ENCODE data around the gene HOXB1. TPM values are rescaled to one million over a fixed set of nuclear protein-coding genes. Genes with fewer than 3 reads are reported as not detected.

The HOXB1 gene
- total RNA-seq, 4 donors from 2014 or later: not detected

DNA sequence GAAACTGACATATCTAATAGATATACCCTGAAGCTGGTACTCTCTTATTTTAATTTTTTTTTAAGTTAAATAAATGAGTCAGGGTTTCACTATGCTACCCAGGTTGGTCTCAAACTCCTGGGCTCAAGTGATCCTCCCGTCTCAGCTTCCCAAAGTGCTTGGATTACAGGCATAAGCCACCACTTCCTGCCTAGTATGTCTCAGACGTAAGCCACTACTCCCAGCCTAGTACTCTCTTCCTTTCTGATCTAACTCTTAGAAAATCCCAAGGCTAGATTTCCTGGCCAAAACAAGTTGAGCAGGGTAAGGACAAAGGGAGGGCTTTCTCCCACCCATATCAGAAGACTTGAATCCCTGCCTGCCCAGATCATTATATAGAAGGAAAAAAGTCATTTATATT is 33.7 kb downstream of the HOXB1 start:
- TF ChIP-seq, protein P1, sequence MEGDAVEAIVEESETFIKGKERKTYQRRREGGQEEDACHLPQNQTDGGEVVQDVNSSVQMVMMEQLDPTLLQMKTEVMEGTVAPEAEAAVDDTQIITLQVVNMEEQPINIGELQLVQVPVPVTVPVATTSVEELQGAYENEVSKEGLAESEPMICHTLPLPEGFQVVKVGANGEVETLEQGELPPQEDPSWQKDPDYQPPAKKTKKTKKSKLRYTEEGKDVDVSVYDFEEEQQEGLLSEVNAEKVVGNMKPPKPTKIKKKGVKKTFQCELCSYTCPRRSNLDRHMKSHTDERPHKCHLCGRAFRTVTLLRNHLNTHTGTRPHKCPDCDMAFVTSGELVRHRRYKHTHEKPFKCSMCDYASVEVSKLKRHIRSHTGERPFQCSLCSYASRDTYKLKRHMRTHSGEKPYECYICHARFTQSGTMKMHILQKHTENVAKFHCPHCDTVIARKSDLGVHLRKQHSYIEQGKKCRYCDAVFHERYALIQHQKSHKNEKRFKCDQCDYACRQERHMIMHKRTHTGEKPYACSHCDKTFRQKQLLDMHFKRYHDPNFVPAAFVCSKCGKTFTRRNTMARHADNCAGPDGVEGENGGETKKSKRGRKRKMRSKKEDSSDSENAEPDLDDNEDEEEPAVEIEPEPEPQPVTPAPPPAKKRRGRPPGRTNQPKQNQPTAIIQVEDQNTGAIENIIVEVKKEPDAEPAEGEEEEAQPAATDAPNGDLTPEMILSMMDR (IDR thresholded peaks at IDR 0.05): no peak
- TF ChIP-seq POLR2A (IDR thresholded peaks at IDR 0.05) (no peak), EP300 (IDR thresholded peaks at IDR 0.05) (no peak)
- no peaks in the 10 kb centered on the region for H3K36me3 ChIP-seq
- H3K4me3 ChIP-seq: no peak overlapping the region
- whole genome bisulfite sequencing, 2 donors: 54 to 61% methylated on average over 2 of the region's 2 CpGs
- peaks cover 0 to 64% of the 10 kb centered on the region in 2 donors for H3K27me3 ChIP-seq
- H3K4me1 ChIP-seq: peaks cover 0 to 10% (median 3%) of the 10 kb centered on the region in 4 donors
- no peak for DNase-seq (ENCODE audit: low spot score in 2 of 2)
- no peaks in the 10 kb centered on the region for H3K9me3 ChIP-seq
- no peak overlapping the region for H3K27ac ChIP-seq

DNA sequence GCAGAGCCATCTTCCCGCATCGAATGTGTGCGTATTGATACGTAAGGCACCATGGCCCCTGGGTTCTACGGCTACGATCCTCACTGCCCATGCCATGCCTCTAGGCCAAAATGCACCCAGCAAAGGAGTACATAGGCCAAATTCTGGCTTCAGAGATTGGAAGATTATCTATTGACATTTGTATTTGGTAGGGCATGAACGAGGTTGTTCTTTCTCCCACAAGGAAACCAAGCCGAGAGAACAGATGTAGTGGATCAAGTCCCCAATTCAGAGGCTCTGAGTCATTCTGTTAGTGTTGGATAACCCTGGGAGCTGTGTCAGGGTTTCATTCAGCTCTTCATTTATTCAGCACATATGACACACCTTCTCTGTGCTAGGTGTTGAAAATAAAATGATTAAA is 36.5 kb downstream of the HOXB1 start:
- Histone ChIP-seq H3K36me3 (no peaks in the 10 kb centered on the region), H3K4me1 (peaks cover 0 to 10% (median 3%) of the 10 kb centered on the region in 4 donors), H3K4me3 (no peak overlapping the region), H3K27me3 (peaks cover 0 to 79% of the 10 kb centered on the region in 2 donors), H3K9me3 (no peaks in the 10 kb centered on the region), H3K27ac (no peak overlapping the region)
- WGBS, 2 donors: 84 to 95% methylated on average over 8 of the region's 8 CpGs
- TF ChIP-seq, protein P1 (IDR thresholded peaks at IDR 0.05): no peak
- TF ChIP-seq POLR2A (IDR thresholded peaks at IDR 0.05) (no peak), EP300 (IDR thresholded peaks at IDR 0.05) (no peak)
- DNase-seq (ENCODE audit: low spot score in 2 of 2): no peak

DNA sequence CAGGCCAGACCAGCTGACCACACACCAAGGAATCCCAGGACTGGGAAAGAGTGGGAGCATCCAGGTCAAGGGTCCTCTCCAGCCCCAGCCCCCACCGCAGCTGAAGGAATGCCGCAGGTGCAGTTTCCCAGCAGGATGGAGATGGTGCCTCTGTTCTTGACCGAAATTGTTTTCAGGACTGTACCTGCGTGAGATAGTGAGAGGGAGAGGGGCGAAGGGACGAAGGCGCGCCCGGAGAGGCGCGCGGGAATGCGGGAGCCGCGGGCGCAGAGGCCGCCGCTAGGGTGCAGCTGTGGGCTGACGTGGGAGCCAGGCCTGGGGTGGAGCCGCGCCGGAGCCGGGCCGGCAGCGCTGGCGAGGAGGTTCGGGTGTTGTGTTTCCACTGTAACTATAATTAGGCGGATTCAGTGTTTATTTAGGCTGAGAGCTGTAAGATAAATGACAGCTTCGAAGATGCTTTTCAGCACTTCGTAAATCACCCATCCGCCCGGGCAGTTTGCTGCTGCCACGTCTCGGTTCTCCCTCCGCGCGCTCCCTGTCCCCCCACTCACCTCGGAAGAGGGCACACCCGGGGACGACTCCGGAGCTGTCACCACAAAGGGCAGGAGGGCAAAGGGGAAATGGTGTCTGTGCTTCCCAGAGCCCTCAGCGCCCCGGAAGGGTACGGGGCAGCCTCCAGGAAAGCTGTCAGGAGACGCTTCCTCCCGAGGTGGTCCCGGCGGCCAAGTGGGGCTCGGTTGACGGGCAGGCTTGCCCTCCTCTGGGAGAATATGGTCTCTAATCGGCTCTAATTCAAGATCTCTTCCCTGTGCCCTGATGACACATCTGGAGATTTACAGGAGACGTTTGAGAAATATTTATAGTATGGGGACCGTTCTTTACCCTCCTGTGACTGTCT is 38.2 kb downstream of the HOXB1 start:
- WGBS, 2 donors: 8 to 9% methylated on average over 52 of the region's 53 CpGs
- Histone ChIP-seq H3K27ac (no peak overlapping the region), H3K4me3 (peak overlapping the region in 3 of 4 donors; percentile 0 to 36 (median 25)), H3K36me3 (no peaks in the 10 kb centered on the region), H3K27me3 (peaks cover 0 to 80% of the 10 kb centered on the region in 2 donors), H3K4me1 (peaks cover 0 to 10% (median 3%) of the 10 kb centered on the region in 4 donors), H3K9me3 (no peaks in the 10 kb centered on the region)
- TF ChIP-seq EP300 (IDR thresholded peaks at IDR 0.05) (peak in 1 of 2 donors; percentile 24), POLR2A (IDR thresholded peaks at IDR 0.05) (no peak)
- TF ChIP-seq, protein P1 (IDR thresholded peaks at IDR 0.05): peak; percentile 70 to 85 (median 79)
- DNase-seq (ENCODE audit: low spot score in 2 of 2): peak; percentile 29 to 39

DNA sequence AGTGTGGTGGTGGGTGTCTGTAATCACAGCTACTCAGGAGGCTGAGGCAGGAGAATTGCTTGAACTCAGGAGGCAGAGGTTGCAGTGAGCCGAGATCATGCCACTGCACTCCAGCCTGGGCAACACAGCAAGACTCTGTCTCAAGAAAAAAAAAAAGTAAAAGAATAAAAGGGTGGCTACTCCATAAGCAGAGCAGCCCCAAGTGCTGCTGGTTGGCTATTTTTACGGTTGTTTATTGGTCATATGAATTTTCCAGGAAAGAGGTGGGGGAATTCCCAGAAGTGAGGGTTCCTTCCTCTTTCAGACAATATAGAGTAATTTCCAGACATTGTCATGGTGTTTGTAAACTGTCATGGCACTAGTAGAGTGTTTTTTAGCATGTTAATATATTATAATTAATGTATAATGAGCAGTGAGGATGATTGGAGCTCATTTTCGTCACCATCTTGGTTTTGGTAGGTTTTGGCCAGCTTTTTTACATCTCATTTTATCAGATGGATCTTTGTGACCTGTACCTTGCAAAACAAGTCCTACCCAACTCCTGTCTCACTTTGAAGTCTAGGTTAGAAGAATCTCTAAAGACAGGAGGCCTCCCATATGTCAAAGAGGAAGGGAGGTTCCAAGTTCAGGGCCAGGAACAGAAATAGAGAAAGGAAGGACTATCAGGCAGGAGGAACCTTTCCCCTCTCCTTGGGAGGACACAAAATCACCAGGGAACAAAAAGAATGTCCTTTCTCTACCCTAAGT is 39.1 kb downstream of the HOXB1 start:
- H3K27ac ChIP-seq: no peak overlapping the region
- peaks cover 0 to 10% (median 3%) of the 10 kb centered on the region in 4 donors for H3K4me1 ChIP-seq
- TF ChIP-seq, protein P1 (IDR thresholded peaks at IDR 0.05): no peak
- TF ChIP-seq EP300 (IDR thresholded peaks at IDR 0.05) (no peak), POLR2A (IDR thresholded peaks at IDR 0.05) (no peak)
- no peaks in the 10 kb centered on the region for H3K36me3 ChIP-seq
- WGBS, 2 donors: 78 to 81% methylated on average over 3 of the region's 3 CpGs
- no peak overlapping the region for H3K4me3 ChIP-seq
- H3K27me3 ChIP-seq: peaks cover 0 to 71% of the 10 kb centered on the region in 2 donors
- no peaks in the 10 kb centered on the region for H3K9me3 ChIP-seq
- DNase-seq (ENCODE audit: low spot score in 2 of 2): no peak
